Prostate gland (tissue), 2 donors: ENCODE measurements around the gene ZNF318. TPM values are rescaled to one million over a fixed set of nuclear protein-coding genes. Genes with fewer than 3 reads are reported as not detected.

Source experiments
- DNase-seq: peaks from one replicate; pipeline ENCODE4 v3.0.0-alpha.2; 2019; ENCODE audit warnings: low spot score
- H3K27ac ChIP-seq, 2 donors: fragments of 200-600 bp; sonication (generic); 2 replicates each; pipeline ENCODE4 v1.5.1; 2017 to 2019
- H3K27me3 ChIP-seq: fragments of 200-600 bp; sonication (generic); replicated peaks from 2 replicates; pipeline ENCODE4 v1.5.1; 2019; ENCODE audit not compliant: insufficient read depth
- H3K36me3 ChIP-seq, 2 donors: fragments of 200-600 bp; sonication (generic); 1 replicate in 1 of 2; 2 replicates in 1 of 2; pipeline versions ENCODE4 v1.5.1 to v1.8.1; 2017 to 2019
- H3K4me1 ChIP-seq: fragments of 200-600 bp; sonication (generic); replicated peaks from 2 replicates; pipeline ENCODE4 v1.5.1; 2019
- H3K4me3 ChIP-seq, 2 donors: fragments of 200-600 bp; sonication (generic); 2 replicates each; pipeline ENCODE4 v1.5.1; 2017 to 2019
- H3K9me3 ChIP-seq: fragments of 200-600 bp; sonication (generic); 2 replicates; pipeline ENCODE4 v1.5.1; 2017
- POLR2A ChIP-seq: fragments of 450-650 bp; IDR thresholded peaks from one replicate; pipeline ENCODE4 v1.6.1; 2016; ENCODE audit warnings: antibody characterized with exemption, mild to moderate bottlenecking
- POLR2AphosphoS5 ChIP-seq: sonication (generic); formaldehyde crosslinking; IDR thresholded peaks from one replicate; pipeline ENCODE4 v1.6.1; 2017; ENCODE audit warnings: antibody characterized with exemption
- WGBS: methylation state at CpG from one replicate; pipeline ENCODE4 v1.1.5; 2018; 5-methylcytosine and 5-hydroxymethylcytosine counted together
- intact Hi-C: fragments of 100-400 bp; cut with DNase I; formaldehyde crosslinking; loops from one replicate; pipeline ENCODE4 v1.14.2; 2022
- total RNA-seq, 2 donors: library from RNA; depleted of rRNA; stranded (reverse); fragments of >200 nt; gene quantifications; one replicate each; pipeline ENCODE4 v1.1.0, GENCODE V29; 2016
- TF ChIP-seq, protein P1 (sequence below), 4 experiments: fragments of 200-600 bp in 2 of 4; fragments of 450-650 bp in 2 of 4; sonication (generic) in 2 of 4; IDR thresholded peaks; 1 replicate in 3 of 4; 2 replicates in 1 of 4; pipeline ENCODE4 v1.5.1; 2016 to 2019; ENCODE audit warnings: antibody characterized with exemption in 4 of 4, mild to moderate bottlenecking in 2 of 4, moderate library complexity in 2 of 4

ZNF318 gene
- total RNA-seq, 2 donors from 2014 or later, result 15.1 to 41.6 TPM

DNA sequence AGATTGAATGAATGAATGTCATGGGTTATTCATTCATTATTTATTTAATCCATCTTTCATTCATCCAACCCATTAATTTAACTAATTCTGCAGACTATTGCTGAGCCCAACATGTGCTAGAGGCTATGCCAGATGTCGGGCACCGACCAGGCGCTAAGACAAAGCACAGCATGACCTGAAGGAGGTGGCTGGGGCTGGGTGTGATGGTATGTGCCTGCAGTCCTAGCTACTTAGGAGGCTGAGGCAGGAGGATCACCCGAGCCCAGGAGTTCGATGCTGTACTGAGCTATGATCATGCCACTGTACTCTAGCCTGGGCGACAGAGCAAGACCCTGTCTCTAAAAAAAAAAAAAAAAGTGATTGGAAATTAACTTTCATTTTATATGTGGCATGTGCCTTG is 77.1 kb downstream of the ZNF318 start:
- Histone ChIP-seq H3K36me3 (no peaks in the 10 kb centered on the region), H3K4me3 (no peak overlapping the region), H3K4me1 (no peaks in the 10 kb centered on the region), H3K9me3 (no peaks in the 10 kb centered on the region), H3K27ac (no peak overlapping the region), H3K27me3 (no peaks in the 10 kb centered on the region)
- DNase-seq, result no peak
- intact Hi-C loops, result no loop called here
- TF ChIP-seq POLR2A (no peak), POLR2AphosphoS5 (no peak)
- TF ChIP-seq, protein P1, sequence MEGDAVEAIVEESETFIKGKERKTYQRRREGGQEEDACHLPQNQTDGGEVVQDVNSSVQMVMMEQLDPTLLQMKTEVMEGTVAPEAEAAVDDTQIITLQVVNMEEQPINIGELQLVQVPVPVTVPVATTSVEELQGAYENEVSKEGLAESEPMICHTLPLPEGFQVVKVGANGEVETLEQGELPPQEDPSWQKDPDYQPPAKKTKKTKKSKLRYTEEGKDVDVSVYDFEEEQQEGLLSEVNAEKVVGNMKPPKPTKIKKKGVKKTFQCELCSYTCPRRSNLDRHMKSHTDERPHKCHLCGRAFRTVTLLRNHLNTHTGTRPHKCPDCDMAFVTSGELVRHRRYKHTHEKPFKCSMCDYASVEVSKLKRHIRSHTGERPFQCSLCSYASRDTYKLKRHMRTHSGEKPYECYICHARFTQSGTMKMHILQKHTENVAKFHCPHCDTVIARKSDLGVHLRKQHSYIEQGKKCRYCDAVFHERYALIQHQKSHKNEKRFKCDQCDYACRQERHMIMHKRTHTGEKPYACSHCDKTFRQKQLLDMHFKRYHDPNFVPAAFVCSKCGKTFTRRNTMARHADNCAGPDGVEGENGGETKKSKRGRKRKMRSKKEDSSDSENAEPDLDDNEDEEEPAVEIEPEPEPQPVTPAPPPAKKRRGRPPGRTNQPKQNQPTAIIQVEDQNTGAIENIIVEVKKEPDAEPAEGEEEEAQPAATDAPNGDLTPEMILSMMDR (IDR thresholded peaks at IDR 0.05), result no peak
- WGBS, result 90% methylated on average over 6 of the region's 6 CpGs

DNA sequence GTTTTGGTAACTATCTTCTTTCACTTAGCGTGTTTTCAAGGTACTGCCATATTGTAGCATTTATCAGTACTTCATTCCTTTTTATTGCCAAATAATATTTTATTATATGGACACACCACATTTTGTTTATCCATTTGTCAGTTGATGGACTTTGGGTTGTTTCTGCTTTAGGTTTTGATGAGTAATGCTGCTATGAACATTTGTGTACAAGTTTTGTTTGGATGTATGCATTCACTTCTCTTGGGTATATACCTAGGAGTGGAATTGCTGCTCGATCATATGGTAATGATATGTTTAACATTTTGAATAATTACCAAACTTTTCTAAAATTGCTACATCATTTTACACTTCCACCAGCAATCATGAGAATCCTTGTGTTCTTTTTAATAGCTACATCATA is 77.7 kb downstream of the ZNF318 start:
- WGBS, result 90% methylated on average over 2 of the region's 2 CpGs
- intact Hi-C loops, result no loop called here

DNA sequence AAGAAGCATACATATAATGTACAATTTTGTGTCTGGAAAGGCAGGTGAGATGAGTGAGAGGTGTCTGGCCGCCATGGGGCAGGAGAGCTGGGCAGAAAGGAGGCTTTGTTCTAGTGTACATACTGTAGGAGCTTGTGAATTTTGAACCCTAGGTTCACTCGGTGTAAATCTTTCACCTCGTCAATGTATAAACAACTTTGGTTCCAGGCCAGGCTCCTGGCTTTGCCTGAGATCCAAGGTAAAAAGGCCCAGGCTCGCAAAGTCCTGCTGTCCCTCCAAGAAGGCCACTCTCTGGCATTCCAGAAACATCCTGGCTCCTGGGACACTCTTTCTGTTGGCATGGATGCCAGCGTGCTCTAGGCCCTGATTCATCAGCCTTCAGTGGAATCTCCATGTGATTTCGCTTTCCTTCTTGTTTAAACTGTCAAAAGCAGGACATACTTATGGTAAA is 78.5 kb downstream of the ZNF318 start:
- Histone ChIP-seq H3K4me1 (no peaks in the 10 kb centered on the region), H3K36me3 (no peaks in the 10 kb centered on the region), H3K27ac (no peak overlapping the region), H3K9me3 (no peaks in the 10 kb centered on the region), H3K4me3 (no peak overlapping the region), H3K27me3 (no peaks in the 10 kb centered on the region)
- no peak for TF ChIP-seq POLR2A
- no peak for TF ChIP-seq POLR2AphosphoS5
- TF ChIP-seq, protein P1 (IDR thresholded peaks at IDR 0.05), result no peak
- intact Hi-C loops, result no loop called here
- no peak for DNase-seq
- 63% methylated on average over 6 of the region's 6 CpGs for WGBS

More for the DNA sequence above, 77.7 kb downstream of the ZNF318 start:
- H3K9me3 ChIP-seq, result no peaks in the 10 kb centered on the region
- DNase-seq, result no peak
- H3K4me3 ChIP-seq, result no peak overlapping the region
- no peaks in the 10 kb centered on the region for H3K36me3 ChIP-seq
- H3K4me1 ChIP-seq, result no peaks in the 10 kb centered on the region
- H3K27ac ChIP-seq, result no peak overlapping the region
- no peak for TF ChIP-seq POLR2AphosphoS5
- TF ChIP-seq, protein P1 (IDR thresholded peaks at IDR 0.05), result no peak
- no peak for TF ChIP-seq POLR2A
- H3K27me3 ChIP-seq, result no peaks in the 10 kb centered on the region

DNA sequence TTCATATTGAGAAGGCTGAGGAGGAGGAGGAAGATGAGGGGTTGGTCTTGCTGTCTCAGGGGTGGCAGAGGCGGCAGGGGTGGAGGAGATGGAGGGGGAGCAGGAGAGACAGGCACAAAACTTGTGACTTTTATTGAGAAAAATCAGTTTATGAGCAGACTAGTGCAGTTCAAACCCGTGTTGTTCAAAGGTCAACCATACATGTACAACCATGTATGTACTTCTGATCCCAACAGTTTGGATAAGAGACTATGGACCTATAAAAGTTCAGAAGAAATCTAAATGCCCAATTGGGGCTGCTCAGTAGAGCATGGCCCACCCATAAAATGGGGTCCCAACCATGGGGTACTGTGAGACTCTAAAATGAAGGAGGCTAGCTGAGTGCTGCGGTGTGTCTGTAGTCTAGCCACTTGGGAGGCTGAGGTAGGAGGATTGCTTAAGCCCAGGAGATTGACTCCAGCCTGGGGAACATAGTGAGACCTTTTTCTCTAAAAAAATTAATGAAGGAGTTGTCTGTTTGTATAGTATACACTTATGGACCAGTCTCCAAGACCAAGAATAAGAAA is 79.0 kb downstream of the ZNF318 start:
- 67% methylated on average over 3 of the region's 3 CpGs for WGBS
- H3K9me3 ChIP-seq, result no peaks in the 10 kb centered on the region
- H3K27ac ChIP-seq, result no peak overlapping the region
- no peaks in the 10 kb centered on the region for H3K36me3 ChIP-seq
- H3K27me3 ChIP-seq, result no peaks in the 10 kb centered on the region
- no peak overlapping the region for H3K4me3 ChIP-seq
- intact Hi-C loops, result no loop called here
- DNase-seq, result no peak
- no peaks in the 10 kb centered on the region for H3K4me1 ChIP-seq
- TF ChIP-seq POLR2AphosphoS5 (no peak), POLR2A (no peak)
- TF ChIP-seq, protein P1 (IDR thresholded peaks at IDR 0.05), result no peak
